ENCODE results near the gene RPL28.
A peak's percentile ranks its signal among the peaks of the same experiment; 100 is the strongest.

- peak in 2 of 3 donors; percentile 20 to 34 for TF ChIP-seq CTCF (IDR thresholded peaks at IDR 0.05)
- TF ChIP-seq POLR2A (IDR thresholded peaks at IDR 0.05): no peak
These were observed 2.2 kb upstream of the RPL28 start for GRCh38 chr19:55383279-55384130.

Measured in ovary (tissue), 3 donors.